Measurements from ENCODE around the gene PIP4P1.
"Not testable (repeated sequence)": the region's sequence is repeated elsewhere in the genome, so short reads cannot be mapped to it uniquely, and the experiment has no call there.

PIP4P1 gene

GRCh38 chr14:20472536-20473169 is 11.4 kb upstream of the PIP4P1 start:
- no peak for DNase-seq

GRCh38 chr14:20470603-20470901 is 9.3 kb upstream of the PIP4P1 start:
- DNase-seq, result no peak

- peak; percentile 48 for DNase-seq
Observed at GRCh38 chr14:20469890-20470602, 8.8 kb upstream of the PIP4P1 start.

DNA sequence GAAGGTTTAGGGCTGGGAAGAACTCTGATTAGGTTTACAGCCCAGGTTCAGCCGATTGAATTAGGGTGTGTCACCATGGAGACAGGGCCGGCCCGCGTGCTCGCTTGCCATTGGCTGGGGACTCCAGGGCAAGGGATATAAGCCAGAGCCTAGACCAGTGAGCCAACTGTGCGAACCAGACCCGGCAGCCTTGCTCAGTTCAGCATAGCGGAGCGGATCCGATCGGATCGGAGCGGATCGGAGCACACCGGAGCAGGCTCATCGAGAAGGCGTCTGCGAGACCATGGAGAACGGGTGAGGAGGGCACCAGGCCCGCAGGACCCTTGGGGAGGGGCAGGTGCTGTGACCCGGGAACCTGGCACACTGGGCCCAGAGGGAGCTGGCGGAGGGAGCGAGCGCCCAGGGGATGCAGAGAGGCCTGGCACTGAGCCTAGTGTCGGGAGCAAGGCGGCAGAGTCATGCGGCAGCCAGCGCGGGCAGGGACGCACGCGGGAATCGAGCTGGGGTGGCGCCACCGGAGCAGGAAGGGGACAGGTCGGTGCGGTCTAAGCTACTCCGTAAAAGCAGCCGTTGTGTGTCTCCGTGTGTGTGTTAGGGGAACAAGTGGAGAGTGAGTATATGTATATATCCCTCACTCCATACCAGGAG is 8.1 kb upstream of the PIP4P1 start, which contains the start of gene PNP:
PNP (plus strand) TSS at position 165 of the 648 bp plus-strand sequence; CDS start at position 284, 119 bp downstream.
- DNase-seq, result peak; percentile 81

DNA sequence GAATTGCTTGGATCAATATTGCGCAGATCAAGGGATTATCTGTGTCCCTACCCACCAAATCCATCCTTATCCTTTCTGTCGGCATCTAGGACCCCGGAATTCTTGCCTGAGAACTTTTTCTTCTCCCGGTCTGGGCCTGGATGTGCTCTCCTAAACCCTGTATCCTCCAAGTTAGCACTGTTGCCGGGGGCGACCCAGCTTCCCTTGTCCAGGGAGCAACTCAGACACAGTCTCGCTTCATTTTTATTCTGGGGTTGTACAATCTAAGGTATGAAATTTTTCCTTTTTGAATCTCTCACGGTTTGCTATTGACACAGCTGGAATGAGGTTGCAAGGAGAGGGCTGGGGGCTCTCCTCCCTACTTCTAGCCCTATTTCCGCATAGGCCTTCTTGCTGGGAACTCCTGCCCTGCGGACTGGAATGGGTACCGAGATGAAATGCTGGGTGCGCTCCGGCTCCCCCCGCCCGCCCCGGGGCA is 7.6 kb upstream of the PIP4P1 start:
- DNase-seq, result no peak

GRCh38 chr14:20460458-20461224 is 593 bp downstream of the PIP4P1 start:
- DNase-seq, result peak; percentile 44

- no peak for DNase-seq
Observed at GRCh38 chr14:20458031-20458789, 3.0 kb downstream of the PIP4P1 start.

GRCh38 chr14:20456971-20457370 is 4.3 kb downstream of the PIP4P1 start:
- no peak for DNase-seq

DNA sequence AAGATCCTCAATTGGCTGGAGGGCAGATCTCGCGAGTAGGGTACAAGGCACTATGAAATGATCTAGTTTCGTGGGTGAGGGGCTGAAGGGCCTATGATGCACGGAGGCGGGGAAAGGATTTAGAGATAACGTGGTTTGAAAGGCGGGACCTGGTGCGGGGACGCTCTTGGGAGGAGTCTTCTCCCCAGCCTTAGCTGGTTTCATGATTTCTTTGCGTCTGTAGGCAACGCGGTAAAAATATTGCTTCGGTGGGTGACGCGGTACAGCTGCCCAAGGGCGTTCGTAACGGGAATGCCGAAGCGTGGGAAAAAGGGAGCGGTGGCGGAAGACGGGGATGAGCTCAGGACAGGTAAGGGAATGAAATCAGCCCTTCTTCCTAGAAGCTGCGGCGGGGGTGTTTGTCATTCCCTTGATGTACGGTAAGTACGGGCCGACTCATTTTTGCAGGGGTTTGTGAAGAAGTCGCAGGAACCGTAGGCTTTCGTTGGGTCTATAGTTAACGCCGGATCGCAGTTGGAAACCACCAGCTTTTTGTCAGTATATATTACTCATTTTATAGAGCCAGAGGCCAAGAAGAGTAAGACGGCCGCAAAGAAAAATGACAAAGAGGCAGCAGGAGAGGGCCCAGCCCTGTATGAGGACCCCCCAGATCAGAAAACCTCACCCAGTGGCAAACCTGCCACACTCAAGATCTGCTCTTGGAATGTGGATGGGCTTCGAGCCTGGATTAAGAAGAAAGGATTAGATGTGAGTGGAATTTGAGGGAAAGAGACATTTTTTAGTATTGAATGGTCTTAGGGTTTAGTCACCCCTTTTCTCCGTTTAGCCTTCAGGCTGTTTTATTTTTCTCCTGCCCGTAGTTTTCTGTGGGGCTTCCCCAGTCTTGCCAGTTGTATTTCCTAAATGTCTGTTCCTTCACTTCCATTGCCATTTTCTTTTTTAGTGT is 5.6 kb downstream of the PIP4P1 start:
- no peak for DNase-seq

DNA sequence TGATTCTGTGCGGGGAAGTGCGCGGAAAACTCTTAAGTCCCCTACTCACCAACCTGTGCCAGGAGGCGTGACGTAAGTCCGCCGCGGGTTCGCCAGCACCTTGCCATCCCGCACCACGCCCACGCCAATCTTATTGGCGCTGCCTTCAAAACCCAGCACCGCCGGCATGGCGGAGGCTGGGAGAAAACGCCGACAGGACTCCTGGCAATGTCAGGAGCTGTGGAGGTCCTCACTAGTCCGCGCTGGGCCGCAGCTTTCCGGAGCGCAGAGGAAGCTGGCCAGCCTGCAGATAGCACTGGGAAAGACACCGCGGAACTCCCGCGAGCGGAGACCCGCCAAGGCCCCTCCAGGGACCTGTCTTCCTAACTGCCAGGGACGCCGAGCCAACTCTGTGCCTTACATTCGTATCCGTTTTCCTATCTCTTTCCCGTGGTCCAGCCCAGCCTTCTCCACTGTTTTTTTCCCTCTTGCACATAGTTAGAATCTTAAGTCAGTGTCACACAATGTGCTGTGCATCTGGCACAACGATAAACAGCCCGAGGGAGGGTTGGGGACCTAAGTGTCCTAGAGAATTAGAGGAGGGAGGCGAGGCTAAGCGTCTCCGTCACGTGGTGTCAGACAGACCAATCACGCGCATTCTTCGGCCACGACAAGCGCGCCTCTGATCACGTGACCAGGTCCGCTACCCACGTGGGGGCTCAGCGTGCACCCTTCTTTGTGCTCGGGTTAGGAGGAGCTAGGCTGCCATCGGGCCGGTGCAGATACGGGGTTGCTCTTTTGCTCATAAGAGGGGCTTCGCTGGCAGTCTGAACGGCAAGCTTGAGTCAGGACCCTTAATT is 6.5 kb downstream of the PIP4P1 start, which contains the start of the genes APEX1 and OSGEP:
APEX1 (plus strand) TSS at position 711 of the 839 bp plus-strand sequence. CDS start 420 bp downstream, outside the sequence.
OSGEP (minus strand) TSS at position 297 of the 839 bp plus-strand sequence; CDS start at position 168, 129 bp downstream.
- DNase-seq, result peak; percentile 96

DNA sequence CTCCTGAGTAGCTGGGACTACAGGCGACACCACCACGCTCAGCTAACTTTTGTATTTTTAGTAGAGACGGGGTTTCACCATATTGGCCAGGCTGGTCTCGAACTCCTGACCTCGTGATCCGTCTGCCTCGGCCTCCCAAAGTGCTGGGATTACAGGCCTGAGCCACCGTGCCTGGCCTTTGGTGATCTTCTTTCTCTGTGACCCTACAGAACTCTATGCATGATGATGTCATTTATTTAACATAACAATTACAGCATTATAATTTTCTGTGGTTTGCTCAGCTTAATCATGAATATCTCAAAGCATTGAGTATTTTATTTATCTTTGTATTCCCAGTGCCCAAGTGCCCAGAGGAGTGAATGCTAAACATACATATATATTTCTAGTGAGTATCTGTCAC is 8.4 kb downstream of the PIP4P1 start:
- not testable (repeated sequence) for DNase-seq

- DNase-seq, result no peak
Observed at GRCh38 chr14:20446889-20447288, 14.3 kb downstream of the PIP4P1 start.

DNA sequence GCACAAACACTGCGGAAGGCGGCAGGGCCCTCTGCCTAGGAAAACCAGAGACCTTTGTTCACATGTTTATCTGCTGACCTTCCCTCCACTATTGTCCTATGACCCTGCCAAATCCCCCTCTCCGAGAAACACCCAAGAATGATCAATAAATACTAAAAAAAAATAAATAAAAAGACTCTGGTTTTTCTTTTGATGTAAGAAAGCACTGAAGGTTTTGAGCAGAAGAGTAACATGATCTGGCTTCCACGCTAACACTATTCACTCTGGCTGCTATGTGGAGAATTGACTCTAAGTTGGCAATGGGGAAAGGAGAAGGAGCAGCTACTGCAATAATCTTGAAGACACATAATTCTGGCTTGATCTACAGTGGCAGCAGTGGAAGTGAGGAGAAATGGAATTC is 17.6 kb downstream of the PIP4P1 start:
- DNase-seq, result not testable (repeated sequence)

DNA sequence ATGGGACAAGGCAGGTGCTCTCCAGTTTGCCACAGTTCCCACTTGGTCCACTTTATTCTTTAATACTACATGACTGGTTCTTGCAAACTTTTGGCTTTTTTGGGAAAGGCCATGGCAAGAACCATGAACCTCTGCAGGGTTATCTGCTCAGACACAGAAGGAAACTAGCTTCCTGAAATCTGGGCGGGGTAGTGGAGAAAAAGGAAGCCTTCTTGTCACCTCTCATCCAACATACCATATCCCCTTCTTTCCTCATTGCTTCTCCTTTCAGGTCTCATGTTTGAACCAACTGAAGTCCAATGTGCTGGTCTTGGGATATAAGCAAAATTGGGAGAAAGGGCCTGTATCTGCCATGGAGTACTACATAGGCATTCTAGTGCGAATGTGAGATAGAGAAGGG is 19.8 kb downstream of the PIP4P1 start:
- no peak for DNase-seq

DNA sequence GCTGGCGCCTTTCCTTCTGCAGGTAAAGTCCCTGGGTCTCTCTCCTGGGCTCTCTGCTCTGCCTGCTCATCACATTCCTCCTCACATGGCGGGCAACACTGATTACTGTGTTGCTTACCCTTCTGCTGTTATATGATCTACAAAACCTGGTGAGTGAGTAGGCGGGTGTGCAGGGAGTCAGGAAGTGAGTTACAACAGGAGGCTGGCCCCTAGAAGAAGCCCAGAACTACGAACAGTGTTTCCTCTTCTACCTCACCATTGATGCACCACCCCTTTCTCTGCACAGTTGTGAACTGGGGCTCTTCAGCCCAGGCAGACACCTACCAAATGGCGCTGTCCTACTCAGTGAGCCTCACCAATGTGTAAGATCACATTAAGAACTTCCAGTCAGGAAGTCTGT is 20.4 kb downstream of the PIP4P1 start:
- no peak for DNase-seq

DNA sequence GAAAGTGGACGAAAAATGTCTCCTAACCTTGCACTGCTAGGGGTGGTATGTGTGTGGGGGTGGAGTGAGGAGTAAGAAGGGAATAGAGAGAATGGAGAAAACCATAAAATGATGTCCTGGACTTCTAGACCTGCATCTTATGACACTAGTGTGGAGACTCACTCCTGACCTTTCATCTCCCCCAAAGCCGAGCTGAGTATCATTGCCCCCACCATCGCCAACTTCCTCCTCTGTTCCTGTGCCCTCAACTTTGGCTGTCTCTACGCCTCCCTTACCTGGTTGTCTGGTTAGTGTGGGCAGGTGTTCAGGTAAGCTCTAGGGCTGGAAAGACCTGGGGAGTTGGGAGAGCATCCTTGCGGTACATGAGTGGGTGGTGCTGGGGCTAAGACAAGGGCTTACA is 20.8 kb downstream of the PIP4P1 start:
- DNase-seq, result no peak

- DNase-seq, result no peak
Observed at GRCh38 chr14:20438664-20439063, 22.6 kb downstream of the PIP4P1 start.

DNA sequence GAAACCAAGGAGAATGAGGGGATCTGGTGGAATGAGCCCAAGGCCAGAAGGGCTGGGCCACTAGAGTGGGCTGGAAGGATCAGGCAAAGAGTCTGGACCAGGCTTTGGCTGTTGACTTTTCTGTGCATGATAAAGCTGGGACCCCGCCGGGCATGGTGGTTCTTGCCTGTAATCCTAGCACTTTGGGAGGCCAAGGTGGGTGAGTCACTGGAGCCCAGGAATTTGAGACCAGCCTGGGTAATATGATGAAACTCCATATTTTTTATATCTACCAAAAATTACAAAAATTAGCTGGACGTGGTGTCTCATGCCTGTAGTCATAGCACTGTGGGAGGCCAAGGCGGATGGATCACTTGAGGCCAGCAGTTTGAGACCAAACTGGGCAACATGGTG is 24.9 kb downstream of the PIP4P1 start:
- DNase-seq, result no peak

DNA sequence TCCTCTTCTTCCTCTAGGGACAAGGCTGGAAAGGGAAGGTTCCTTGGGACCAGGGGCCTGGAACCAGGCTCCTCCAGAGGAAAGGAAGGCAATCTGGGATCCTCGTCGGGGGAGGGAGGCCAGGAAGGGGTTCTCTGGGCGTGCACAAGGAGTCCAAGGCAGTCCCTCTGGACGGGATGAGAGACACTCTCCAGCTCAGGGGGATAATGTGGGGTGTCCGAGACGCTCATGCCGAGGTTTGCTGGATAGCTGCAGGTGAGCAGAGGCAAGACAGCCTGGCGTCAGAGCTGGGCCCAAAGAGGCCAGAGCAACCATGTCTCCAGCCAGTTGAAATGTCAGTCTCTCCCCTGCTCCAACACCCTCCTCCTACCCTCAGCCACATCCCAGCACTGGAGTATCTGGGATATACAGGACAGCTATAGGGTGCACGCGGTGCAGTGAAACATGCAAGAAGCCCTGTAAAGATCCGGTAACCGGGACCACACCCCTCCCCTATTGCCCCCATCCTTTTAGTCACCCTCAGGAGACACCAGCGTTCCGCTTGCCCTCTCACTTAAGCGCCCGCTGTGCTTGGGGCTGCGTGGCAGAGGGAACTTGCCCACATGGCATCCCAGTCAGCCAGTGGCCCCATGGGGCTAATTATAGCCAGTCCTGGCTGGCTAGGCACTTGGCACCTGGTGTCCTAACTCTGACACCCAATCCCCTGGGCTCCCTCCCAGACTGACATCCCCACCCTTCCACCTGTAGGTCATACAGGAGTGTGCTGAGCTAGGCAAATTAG is 25.5 kb downstream of the PIP4P1 start, which contains the start of gene KLHL33:
KLHL33 (minus strand) TSS at position 585 of the 781 bp plus-strand sequence; CDS start at position 230, 355 bp downstream.
- no peak for DNase-seq
